ENCODE data around the gene OR8J1. TPM values are rescaled to one million over a fixed set of nuclear protein-coding genes. Genes with fewer than 3 reads are reported as not detected.

OR8J1 gene
- total RNA-seq, 1 experiment from 2014 or later, result not detected

Other genes with a start within 250 kb of the OR8J1 start
- not detected in 2 replicates for gene OR8H3, start 231.9 kb upstream of the OR8J1 start, total RNA-seq (2014; rRNA removed; shearing (Covaris generic))
- gene OR8J3, start 214.1 kb upstream of the OR8J1 start, total RNA-seq (2014; rRNA removed; shearing (Covaris generic)), result not detected in 2 replicates
- gene OR8K5, start 194.0 kb upstream of the OR8J1 start, total RNA-seq (2014; rRNA removed; shearing (Covaris generic)), result not detected in 2 replicates
- gene OR5J2, start 177.7 kb upstream of the OR8J1 start, total RNA-seq (2014; rRNA removed; shearing (Covaris generic)), result not detected in 2 replicates
- not detected in 2 replicates for gene OR5T2, start 120.0 kb upstream of the OR8J1 start, total RNA-seq (2014; rRNA removed; shearing (Covaris generic))
- not detected in 2 replicates for gene OR5T3, start 102.0 kb upstream of the OR8J1 start, total RNA-seq (2014; rRNA removed; shearing (Covaris generic))
- not detected in 2 replicates for gene OR5T1, start 80.1 kb upstream of the OR8J1 start, total RNA-seq (2014; rRNA removed; shearing (Covaris generic))
- not detected in 2 replicates for gene OR8H1, start 62.0 kb upstream of the OR8J1 start, total RNA-seq (2014; rRNA removed; shearing (Covaris generic))
- gene OR8K3, start 39.1 kb upstream of the OR8J1 start, total RNA-seq (2014; rRNA removed; shearing (Covaris generic)), result not detected in 2 replicates
- gene OR8K1, start 8.3 kb upstream of the OR8J1 start, total RNA-seq (2014; rRNA removed; shearing (Covaris generic)), result not detected in 2 replicates
- gene OR8U1, start 21.3 kb downstream of the OR8J1 start, total RNA-seq (2014; rRNA removed; shearing (Covaris generic)), result not detected in 2 replicates
- gene OR5AL1, start 58.4 kb downstream of the OR8J1 start, total RNA-seq (2014; rRNA removed; shearing (Covaris generic)), result not detected in 2 replicates
- not detected in 2 replicates for gene OR5M3, start 119.1 kb downstream of the OR8J1 start, total RNA-seq (2014; rRNA removed; shearing (Covaris generic))
- gene OR5M8, start 137.1 kb downstream of the OR8J1 start, total RNA-seq (2014; rRNA removed; shearing (Covaris generic)), result not detected in 2 replicates
- not detected in 2 replicates for gene OR5M11, start 189.0 kb downstream of the OR8J1 start, total RNA-seq (2014; rRNA removed; shearing (Covaris generic))
- gene OR5M10, start 223.4 kb downstream of the OR8J1 start, total RNA-seq (2014; rRNA removed; shearing (Covaris generic)), result not detected in 2 replicates